ENCODE measurements around the gene REC8.

Gene REC8

GRCh38 chr14:24160850-24161804 lies 10.8 kb upstream of the REC8 start, which contains the start of gene IRF9:
Gene IRF9 (plus strand): TSS chr14:24161265. CDS start chr14:24162145, 880 bp downstream.
- peak; percentile 72 for DNase-seq (ENCODE audit: low read depth)
- H3K4me3 ChIP-seq (ENCODE audit: low read length) = peak within 1 kb of the TSS; percentile 88
- TF ChIP-seq CTCF (conservative IDR thresholded peaks at IDR 0.05; ENCODE audit: low read depth, low read length) = peak; percentile 85

GRCh38 chr14:24162093-24162492 lies 9.8 kb upstream of the REC8 start:
- no peak for DNase-seq (ENCODE audit: low read depth)

GRCh38 chr14:24164518-24164991 lies 7.3 kb upstream of the REC8 start:
- no peak for TF ChIP-seq CTCF (conservative IDR thresholded peaks at IDR 0.05; ENCODE audit: low read depth, low read length)
- no peak for DNase-seq (ENCODE audit: low read depth)
- no peak overlapping the region for H3K4me3 ChIP-seq (ENCODE audit: low read length)

More at GRCh38 chr14:24162093-24162492, 9.8 kb upstream of the REC8 start:
- no peak for TF ChIP-seq CTCF (conservative IDR thresholded peaks at IDR 0.05; ENCODE audit: low read depth, low read length)
- peak overlapping the region; percentile 88 for H3K4me3 ChIP-seq (ENCODE audit: low read length)

GRCh38 chr14:24165785-24166184 lies 6.1 kb upstream of the REC8 start:
- no peak for DNase-seq (ENCODE audit: low read depth)
- no peak overlapping the region for H3K4me3 ChIP-seq (ENCODE audit: low read length)
- TF ChIP-seq CTCF (conservative IDR thresholded peaks at IDR 0.05; ENCODE audit: low read depth, low read length) = no peak

GRCh38 chr14:24167469-24168114 lies 4.3 kb upstream of the REC8 start:
- H3K4me3 ChIP-seq (ENCODE audit: low read length) = no peak overlapping the region
- TF ChIP-seq CTCF (conservative IDR thresholded peaks at IDR 0.05; ENCODE audit: low read depth, low read length) = no peak
- DNase-seq (ENCODE audit: low read depth) = no peak

GRCh38 chr14:24172261-24172860 lies 481 bp downstream of the REC8 start:
- no peak for TF ChIP-seq CTCF (conservative IDR thresholded peaks at IDR 0.05; ENCODE audit: low read depth, low read length)
- DNase-seq (ENCODE audit: low read depth) = no peak
- peak overlapping the region; percentile 96 for H3K4me3 ChIP-seq (ENCODE audit: low read length)
